GM12878 (cell line): ENCODE results near the gene MYOCD. TPM values are rescaled to one million over a fixed set of nuclear protein-coding genes. Genes with fewer than 3 reads are reported as not detected.
A peak's percentile ranks its signal among the peaks of the same experiment; 100 is the strongest.

Source experiments
- DPF2 ChIP-seq: fragments of 450-650 bp; IDR thresholded peaks from 2 replicates; pipeline ENCODE4 v1.6.1; 2017; ENCODE audit warnings: mild to moderate bottlenecking
- E2F8 ChIP-seq: fragments of 450-650 bp; IDR thresholded peaks from 2 replicates; pipeline ENCODE4 v1.6.1; 2018; ENCODE audit warnings: mild to moderate bottlenecking, low read depth, moderate library complexity; ENCODE audit not compliant: partially characterized antibody
- E4F1 ChIP-seq: fragments of 450-650 bp; IDR thresholded peaks from 2 replicates; pipeline ENCODE4 v1.6.1; 2018; ENCODE audit warnings: borderline replicate concordance, mild to moderate bottlenecking; ENCODE audit not compliant: partially characterized antibody
- IKZF1 ChIP-seq: fragments of 450-650 bp; conservative IDR thresholded peaks from 2 replicates; pipeline ENCODE4 v1.6.1; 2017; ENCODE audit warnings: antibody characterized with exemption, mild to moderate bottlenecking
- IRF5 ChIP-seq: fragments of 450-650 bp; IDR thresholded peaks from 2 replicates; pipeline ENCODE4 v1.6.1; 2017; ENCODE audit warnings: borderline replicate concordance
- JUND ChIP-seq: IDR thresholded peaks from 2 replicates; pipeline ENCODE4 v1.6.1; 2012; ENCODE audit warnings: low read depth, mild to moderate bottlenecking, low read length, improper control_type of control experiment, moderate library complexity
- MEF2B ChIP-seq: fragments of 450-650 bp; IDR thresholded peaks from 2 replicates; pipeline ENCODE4 v1.6.1; 2018; ENCODE audit warnings: mild to moderate bottlenecking, moderate library complexity; ENCODE audit not compliant: partially characterized antibody, poor library complexity, severe bottlenecking
- NR2F1 ChIP-seq: fragments of 450-650 bp; conservative IDR thresholded peaks from 2 replicates; pipeline ENCODE4 v1.6.1; 2017; ENCODE audit warnings: mild to moderate bottlenecking
- PBX3 ChIP-seq: IDR thresholded peaks from 2 replicates; pipeline ENCODE4 v1.6.1; 2011; ENCODE audit warnings: mild to moderate bottlenecking, low read depth, low read length, moderate library complexity; ENCODE audit not compliant: insufficient replicate concordance
- POLR2AphosphoS2 ChIP-seq: IDR thresholded peaks from 2 replicates; pipeline ENCODE4 v1.6.1; 2011; ENCODE audit warnings: low read depth, mild to moderate bottlenecking, low read length, improper control_type of control experiment, moderate library complexity
- RAD21 ChIP-seq: IDR thresholded peaks from 2 replicates; pipeline ENCODE4 v1.6.1; 2011; ENCODE audit warnings: mild to moderate bottlenecking, low read depth, low read length, moderate library complexity; ENCODE audit not compliant: insufficient read depth
- RELB ChIP-seq: fragments of 450-650 bp; IDR thresholded peaks from 2 replicates; pipeline ENCODE4 v1.6.1; 2017; ENCODE audit warnings: low read depth, mild to moderate bottlenecking, moderate library complexity
- REST ChIP-seq: IDR thresholded peaks from 2 replicates; pipeline ENCODE4 v1.6.1; 2012; ENCODE audit warnings: mild to moderate bottlenecking, low read depth, low read length
- SUPT20H ChIP-seq: IDR thresholded peaks from 2 replicates; pipeline ENCODE4 v1.6.1; 2011; ENCODE audit warnings: low read depth, mild to moderate bottlenecking, low read length, moderate library complexity, borderline replicate concordance; ENCODE audit not compliant: control insufficient read depth
- ZNF217 ChIP-seq: fragments of 450-650 bp; IDR thresholded peaks from 2 replicates; pipeline ENCODE4 v1.6.1; 2017; ENCODE audit warnings: antibody characterized with exemption, mild to moderate bottlenecking
- ZNF24 ChIP-seq: fragments of 450-650 bp; IDR thresholded peaks from 2 replicates; pipeline ENCODE4 v1.6.1; 2017; ENCODE audit warnings: antibody characterized with exemption, mild to moderate bottlenecking
- polyA plus RNA-seq, 11 experiments: library from polyadenylated mRNA; depleted of rRNA in 4 of 11; unstranded in 6 of 11; stranded (reverse) in 5 of 11; fragments of >200 nt; fragmentation: Nextera tagmentation in 4 of 11; fragmentation: Illumina TruSeq in 1 of 11; extraction: Ambion mirVana in 4 of 11; extraction: Trizol in 1 of 11; gene quantifications; 1 replicate in 1 of 11; 2 replicates in 10 of 11; pipeline versions ENCODE4 v1.2.1 to v1.2.3, GENCODE V29; 2011 to 2016; ENCODE audit warnings: inconsistent platforms in 2 of 11, missing spikeins in 2 of 11, low read depth in 1 of 11
- total RNA-seq, 4 experiments: library from RNA; depleted of rRNA in 3 of 4; stranded (reverse); fragments of >200 nt in 3 of 4; fragmentation: Illumina TruSeq in 1 of 4; extraction: Trizol in 1 of 4; gene quantifications; 2 replicates each; pipeline versions ENCODE4 v1.2.1 to v1.2.3, GENCODE V29; 2013 to 2021

MYOCD gene
- total and polyA plus RNA-seq, 10 of the 15 experiments (the other 5 are each of a cell fraction or from before 2014, with no cell fraction given) = not detected

GRCh38 chr17:12815642-12816141 is 150.0 kb downstream of the MYOCD start (continued):
- TF ChIP-seq REST (no peak), ZNF24 (no peak), IKZF1 (peak; percentile 75), MEF2B (peak; percentile 56), POLR2AphosphoS2 (no peak), RAD21 (no peak), RELB (peak; percentile 75), IRF5 (no peak), E2F8 (no peak), SUPT20H (no peak), JUND (no peak), PBX3 (no peak), NR2F1 (peak; percentile 89), E4F1 (no peak), DPF2 (peak; percentile 94), ZNF217 (0 out of 2 replicates have a peak, but pooled peaks have one; percentile 82)
